ENCODE measurements around the gene SLC6A18. TPM values are rescaled to one million over a fixed set of nuclear protein-coding genes. Genes with fewer than 3 reads are reported as not detected.

Gene SLC6A18
- total and polyA plus RNA-seq, 10 of the 15 experiments (the other 5 are each of a cell fraction or from before 2014, with no cell fraction given): not detected

DNA sequence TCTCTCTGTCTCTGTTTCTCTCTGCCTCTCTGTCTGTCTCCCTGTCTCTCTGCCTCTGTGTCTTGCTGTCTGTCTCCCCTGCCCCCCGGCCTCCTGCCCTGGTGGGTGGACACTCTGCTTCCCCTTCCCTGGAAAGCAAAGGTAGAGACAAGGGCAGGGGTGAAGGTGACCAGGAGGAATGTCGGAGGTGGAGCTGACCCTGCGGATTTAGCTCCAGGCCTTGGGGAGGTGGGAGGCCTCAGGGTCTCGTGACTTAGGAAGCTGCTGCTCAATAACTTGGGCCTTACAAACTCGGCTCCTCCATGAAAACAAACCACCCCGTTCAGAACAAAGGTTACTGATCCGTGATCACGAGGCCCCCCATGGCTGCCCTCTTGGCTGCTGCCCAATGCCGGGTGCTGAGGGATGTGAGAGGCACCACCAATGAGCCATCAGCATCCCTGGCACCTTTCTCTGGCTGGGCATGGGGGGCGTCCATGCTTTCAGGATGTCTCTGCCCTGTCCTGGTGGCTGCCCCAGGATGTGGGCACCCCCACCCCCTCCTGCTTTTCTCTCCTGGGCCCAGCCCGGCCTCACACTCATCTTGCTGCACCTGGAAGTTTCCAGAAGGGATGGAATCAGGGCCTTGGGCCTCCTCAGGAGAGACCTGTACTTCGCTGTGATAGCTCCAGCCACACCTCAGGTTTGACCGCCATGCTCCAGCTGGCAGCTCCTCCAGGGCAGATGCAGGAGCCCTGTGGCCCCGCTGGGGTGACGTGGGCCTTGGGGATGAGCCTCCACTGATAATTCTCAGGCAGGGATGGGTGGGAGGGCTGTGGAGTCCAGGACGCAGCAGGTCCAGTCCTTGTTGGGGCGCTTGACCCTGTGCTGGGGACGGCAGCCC, 38.6 kb upstream of the SLC6A18 start:
- intact Hi-C loops (cut with micrococcal nuclease; ENCODE audit: unreplicated experiment) (no loop called here), in situ Hi-C loops (cut with MboI) (no loop called here)
- SMC1A ChIA-PET (ENCODE audit: uncharacterized antibody, unreplicated experiment): no interaction called here
- Histone ChIP-seq H3K79me2 (ENCODE audit: control insufficient read depth, insufficient read depth, low read length) (no peaks in the 10 kb centered on the region), H3K9me3 (replicated peaks; ENCODE audit: control insufficient read depth, insufficient read depth, low read length) (no peaks in the 10 kb centered on the region), H4K20me1 (ENCODE audit: control insufficient read depth, insufficient read depth) (no peaks in the 10 kb centered on the region; the same call in 1 of the 2 replicates), H3K9ac (ENCODE audit: control insufficient read depth, insufficient read depth, low read length) (no peak overlapping the region), H3K4me3 (no peak overlapping the region), H2AFZ (ENCODE audit: control insufficient read depth, low read depth, low read length) (no peak overlapping the region), H3K36me3 (ENCODE audit: control insufficient read depth in 2 of 2, insufficient read depth in 2 of 2, low read length in 1 of 2) (no peaks in the 10 kb centered on the region), H3K4me1 (ENCODE audit: control insufficient read depth, insufficient read depth, low read length) (no peaks in the 10 kb centered on the region), H3K27me3 (replicated peaks in 1 of 2; ENCODE audit: control insufficient read depth in 2 of 2, insufficient read depth in 2 of 2, low read length in 1 of 2) (no peaks in the 10 kb centered on the region; a peak in 1 of 4 replicates), H3K4me2 (ENCODE audit: control insufficient read depth, insufficient read depth) (no peak overlapping the region), H3K27ac (ENCODE audit: control insufficient read depth, insufficient read depth) (no peak overlapping the region)
- POLR2A ChIA-PET: no interaction called here
- CTCF ChIA-PET: no interaction called here
- RAD21 ChIA-PET (ENCODE audit: unreplicated experiment): no interaction called here
- ATAC-seq (no peak), DNase-seq (ENCODE audit: low read depth, low spot score) (no peak), FAIRE-seq (no peak)
- no TSS peak for BruUV-seq (replicated peaks)
- no peak for TF ChIP-seq NR2F1 (conservative IDR thresholded peaks at IDR 0.05)
- TF ChIP-seq ZNF384 (IDR thresholded peaks at IDR 0.05; ENCODE audit: borderline replicate concordance, low read depth, low read length): no peak
- TF ChIP-seq, protein P1, sequence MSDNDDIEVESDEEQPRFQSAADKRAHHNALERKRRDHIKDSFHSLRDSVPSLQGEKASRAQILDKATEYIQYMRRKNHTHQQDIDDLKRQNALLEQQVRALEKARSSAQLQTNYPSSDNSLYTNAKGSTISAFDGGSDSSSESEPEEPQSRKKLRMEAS (IDR thresholded peaks at IDR 0.05; ENCODE audit: low read depth, low read length): no peak
- TF ChIP-seq ZSCAN29 (IDR thresholded peaks at IDR 0.05): no peak
- TF ChIP-seq SIN3A (IDR thresholded peaks at IDR 0.05; ENCODE audit: low read depth, low read length): no peak
- TF ChIP-seq POU2F2 (IDR thresholded peaks at IDR 0.05; ENCODE audit: borderline replicate concordance, low read depth, low read length): no peak
- no peak for TF ChIP-seq SUZ12 (IDR thresholded peaks at IDR 0.05; ENCODE audit: unreplicated experiment)
- no peak for TF ChIP-seq PAX8 (IDR thresholded peaks at IDR 0.05)
- no peak for TF ChIP-seq SIX5 (IDR thresholded peaks at IDR 0.05; ENCODE audit: low read depth, low read length, severe bottlenecking)
- TF ChIP-seq LARP7 (IDR thresholded peaks at IDR 0.05): no peak
- no peak for TF ChIP-seq FOXM1 (IDR thresholded peaks at IDR 0.05; ENCODE audit: low read depth, low read length)
- TF ChIP-seq, protein P2, sequence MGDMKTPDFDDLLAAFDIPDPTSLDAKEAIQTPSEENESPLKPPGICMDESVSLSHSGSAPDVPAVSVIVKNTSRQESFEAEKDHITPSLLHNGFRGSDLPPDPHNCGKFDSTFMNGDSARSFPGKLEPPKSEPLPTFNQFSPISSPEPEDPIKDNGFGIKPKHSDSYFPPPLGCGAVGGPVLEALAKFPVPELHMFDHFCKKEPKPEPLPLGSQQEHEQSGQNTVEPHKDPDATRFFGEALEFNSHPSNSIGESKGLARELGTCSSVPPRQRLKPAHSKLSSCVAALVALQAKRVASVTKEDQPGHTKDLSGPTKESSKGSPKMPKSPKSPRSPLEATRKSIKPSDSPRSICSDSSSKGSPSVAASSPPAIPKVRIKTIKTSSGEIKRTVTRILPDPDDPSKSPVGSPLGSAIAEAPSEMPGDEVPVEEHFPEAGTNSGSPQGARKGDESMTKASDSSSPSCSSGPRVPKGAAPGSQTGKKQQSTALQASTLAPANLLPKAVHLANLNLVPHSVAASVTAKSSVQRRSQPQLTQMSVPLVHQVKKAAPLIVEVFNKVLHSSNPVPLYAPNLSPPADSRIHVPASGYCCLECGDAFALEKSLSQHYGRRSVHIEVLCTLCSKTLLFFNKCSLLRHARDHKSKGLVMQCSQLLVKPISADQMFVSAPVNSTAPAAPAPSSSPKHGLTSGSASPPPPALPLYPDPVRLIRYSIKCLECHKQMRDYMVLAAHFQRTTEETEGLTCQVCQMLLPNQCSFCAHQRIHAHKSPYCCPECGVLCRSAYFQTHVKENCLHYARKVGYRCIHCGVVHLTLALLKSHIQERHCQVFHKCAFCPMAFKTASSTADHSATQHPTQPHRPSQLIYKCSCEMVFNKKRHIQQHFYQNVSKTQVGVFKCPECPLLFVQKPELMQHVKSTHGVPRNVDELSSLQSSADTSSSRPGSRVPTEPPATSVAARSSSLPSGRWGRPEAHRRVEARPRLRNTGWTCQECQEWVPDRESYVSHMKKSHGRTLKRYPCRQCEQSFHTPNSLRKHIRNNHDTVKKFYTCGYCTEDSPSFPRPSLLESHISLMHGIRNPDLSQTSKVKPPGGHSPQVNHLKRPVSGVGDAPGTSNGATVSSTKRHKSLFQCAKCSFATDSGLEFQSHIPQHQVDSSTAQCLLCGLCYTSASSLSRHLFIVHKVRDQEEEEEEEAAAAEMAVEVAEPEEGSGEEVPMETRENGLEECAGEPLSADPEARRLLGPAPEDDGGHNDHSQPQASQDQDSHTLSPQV (IDR thresholded peaks at IDR 0.05): no peak
- TF ChIP-seq FOXK2 (IDR thresholded peaks at IDR 0.05): no peak
- TF ChIP-seq, protein P3, sequence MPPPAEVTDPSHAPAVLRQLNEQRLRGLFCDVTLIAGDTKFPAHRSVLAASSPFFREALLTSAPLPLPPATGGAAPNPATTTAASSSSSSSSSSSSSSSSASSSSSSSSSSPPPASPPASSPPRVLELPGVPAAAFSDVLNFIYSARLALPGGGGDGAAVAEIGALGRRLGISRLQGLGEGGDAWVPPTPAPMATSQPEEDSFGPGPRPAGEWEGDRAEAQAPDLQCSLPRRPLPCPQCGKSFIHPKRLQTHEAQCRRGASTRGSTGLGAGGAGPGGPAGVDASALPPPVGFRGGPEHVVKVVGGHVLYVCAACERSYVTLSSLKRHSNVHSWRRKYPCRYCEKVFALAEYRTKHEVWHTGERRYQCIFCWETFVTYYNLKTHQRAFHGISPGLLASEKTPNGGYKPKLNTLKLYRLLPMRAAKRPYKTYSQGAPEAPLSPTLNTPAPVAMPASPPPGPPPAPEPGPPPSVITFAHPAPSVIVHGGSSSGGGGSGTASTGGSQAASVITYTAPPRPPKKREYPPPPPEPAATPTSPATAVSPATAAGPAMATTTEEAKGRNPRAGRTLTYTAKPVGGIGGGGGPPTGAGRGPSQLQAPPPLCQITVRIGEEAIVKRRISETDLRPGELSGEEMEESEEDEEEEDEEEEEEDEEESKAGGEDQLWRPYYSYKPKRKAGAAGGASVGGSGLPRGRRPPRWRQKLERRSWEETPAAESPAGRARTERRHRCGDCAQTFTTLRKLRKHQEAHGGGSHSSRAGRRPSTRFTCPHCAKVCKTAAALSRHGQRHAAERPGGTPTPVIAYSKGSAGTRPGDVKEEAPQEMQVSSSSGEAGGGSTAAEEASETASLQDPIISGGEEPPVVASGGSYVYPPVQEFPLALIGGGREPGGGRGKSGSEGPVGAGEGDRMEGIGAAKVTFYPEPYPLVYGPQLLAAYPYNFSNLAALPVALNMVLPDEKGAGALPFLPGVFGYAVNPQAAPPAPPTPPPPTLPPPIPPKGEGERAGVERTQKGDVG (CRISPR knock-in tag; IDR thresholded peaks at IDR 0.05): no peak
- no peak for TF ChIP-seq CREB1 (IDR thresholded peaks at IDR 0.05; ENCODE audit: low read depth)
- no peak for TF ChIP-seq CEBPB (IDR thresholded peaks at IDR 0.05; ENCODE audit: borderline replicate concordance in 1 of 2, low read depth in 2 of 2, low read length in 2 of 2)
- WGBS (ENCODE audit: insufficient coverage, insufficient replicate concordance, low lambda C conversion rate, missing lambda C conversion rate): 19% methylated on average over 18 of the region's 18 CpGs
